HCT116 (cell line): ENCODE measurements around the gene BLCAP.

Experiments used
- ATF3 ChIP-seq: IDR thresholded peaks from 2 replicates; pipeline ENCODE4 v1.6.1; 2012
- CEBPB ChIP-seq: IDR thresholded peaks from 2 replicates; pipeline ENCODE4 v1.6.1; 2012; ENCODE audit warnings: low read depth
- CTCF ChIP-seq, 3 experiments: fragments of 200-600 bp in 1 of 3; sonication (generic) in 1 of 3; IDR thresholded peaks in 2 of 3; conservative IDR thresholded peaks in 1 of 3; 2 replicates each; pipeline ENCODE4 v1.5.1; 2012 to 2017; ENCODE audit warnings: low read depth in 2 of 3, low read length in 2 of 3, antibody characterized with exemption in 1 of 3, borderline replicate concordance in 1 of 3, control low read depth in 1 of 3, mild to moderate bottlenecking in 1 of 3, mixed read lengths in 1 of 3, mixed run types in 1 of 3, moderate library complexity in 1 of 3; ENCODE audit not compliant: insufficient read depth in 1 of 3

GRCh38 chr20:37518606-37519507 lies 8.8 kb downstream of the BLCAP start:
- TF ChIP-seq CTCF (IDR thresholded peaks at IDR 0.05 in 2 of 3, conservative IDR thresholded peaks at IDR 0.05 in 1 of 3; ENCODE audit: borderline replicate concordance in 1 of 3, insufficient read depth in 1 of 3, low read depth in 2 of 3, low read length in 2 of 3) (no peak), CEBPB (no peak), ATF3 (no peak)
